Measurements from ENCODE around the gene CDK11B. TPM values are rescaled to one million over a fixed set of nuclear protein-coding genes. Genes with fewer than 3 reads are reported as not detected.

The CDK11B gene
- total RNA-seq, 1 donor from 2014 or later: 71.0 TPM

DNA sequence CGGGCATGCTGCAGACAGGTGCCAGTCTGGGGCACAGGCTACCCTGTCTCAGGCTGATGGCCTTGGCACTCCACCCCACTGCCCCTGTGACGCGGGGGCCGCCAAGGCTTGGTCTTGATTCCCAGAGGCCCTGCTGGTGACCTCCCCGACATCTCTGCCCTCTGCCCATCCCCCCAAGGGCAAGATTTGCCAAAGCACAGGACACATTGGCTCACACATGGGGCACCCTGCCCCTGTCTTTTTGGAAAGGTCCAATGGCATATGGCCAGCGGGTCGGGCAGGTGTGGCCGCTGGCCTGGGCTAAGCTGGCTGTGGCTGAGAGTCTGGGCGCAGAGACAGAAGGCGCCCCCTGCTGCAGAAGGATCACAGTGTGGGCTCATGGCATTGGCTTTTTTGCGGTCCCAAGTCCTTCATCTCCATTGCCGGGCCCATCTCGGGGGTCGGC lies 38.9 kb downstream of the CDK11B start:
- TF ChIP-seq, protein P1, sequence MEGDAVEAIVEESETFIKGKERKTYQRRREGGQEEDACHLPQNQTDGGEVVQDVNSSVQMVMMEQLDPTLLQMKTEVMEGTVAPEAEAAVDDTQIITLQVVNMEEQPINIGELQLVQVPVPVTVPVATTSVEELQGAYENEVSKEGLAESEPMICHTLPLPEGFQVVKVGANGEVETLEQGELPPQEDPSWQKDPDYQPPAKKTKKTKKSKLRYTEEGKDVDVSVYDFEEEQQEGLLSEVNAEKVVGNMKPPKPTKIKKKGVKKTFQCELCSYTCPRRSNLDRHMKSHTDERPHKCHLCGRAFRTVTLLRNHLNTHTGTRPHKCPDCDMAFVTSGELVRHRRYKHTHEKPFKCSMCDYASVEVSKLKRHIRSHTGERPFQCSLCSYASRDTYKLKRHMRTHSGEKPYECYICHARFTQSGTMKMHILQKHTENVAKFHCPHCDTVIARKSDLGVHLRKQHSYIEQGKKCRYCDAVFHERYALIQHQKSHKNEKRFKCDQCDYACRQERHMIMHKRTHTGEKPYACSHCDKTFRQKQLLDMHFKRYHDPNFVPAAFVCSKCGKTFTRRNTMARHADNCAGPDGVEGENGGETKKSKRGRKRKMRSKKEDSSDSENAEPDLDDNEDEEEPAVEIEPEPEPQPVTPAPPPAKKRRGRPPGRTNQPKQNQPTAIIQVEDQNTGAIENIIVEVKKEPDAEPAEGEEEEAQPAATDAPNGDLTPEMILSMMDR (IDR thresholded peaks at IDR 0.05; ENCODE audit: unreplicated experiment): no peak
- no peak overlapping the region for H3K4me3 Mint-ChIP-seq (ENCODE audit: unreplicated experiment)
- DNase-seq (ENCODE audit: low spot score): peak; percentile 54
- peaks cover 13% of the 10 kb centered on the region for H3K36me3 Mint-ChIP-seq (ENCODE audit: low read depth, unreplicated experiment)
- H3K4me1 Mint-ChIP-seq (ENCODE audit: unreplicated experiment): peaks cover 10% of the 10 kb centered on the region
- H3K27me3 Mint-ChIP-seq (ENCODE audit: unreplicated experiment): peaks cover 9% of the 10 kb centered on the region
- H3K27ac Mint-ChIP-seq (ENCODE audit: unreplicated experiment): no peak overlapping the region
- no peaks in the 10 kb centered on the region for H3K9me3 Mint-ChIP-seq (ENCODE audit: unreplicated experiment)

GRCh38 chr1:1618396-1619068 lies 40.3 kb downstream of the CDK11B start:
- no peak overlapping the region for H3K4me3 Mint-ChIP-seq (ENCODE audit: unreplicated experiment)
- H3K27ac Mint-ChIP-seq (ENCODE audit: unreplicated experiment): no peak overlapping the region
- TF ChIP-seq, protein P1 (IDR thresholded peaks at IDR 0.05; ENCODE audit: unreplicated experiment): no peak
- H3K27me3 Mint-ChIP-seq (ENCODE audit: unreplicated experiment): peaks cover 18% of the 10 kb centered on the region
- no peaks in the 10 kb centered on the region for H3K9me3 Mint-ChIP-seq (ENCODE audit: unreplicated experiment)
- DNase-seq (ENCODE audit: low spot score): no peak
- H3K4me1 Mint-ChIP-seq (ENCODE audit: unreplicated experiment): peaks cover 24% of the 10 kb centered on the region
- peaks cover 17% of the 10 kb centered on the region for H3K36me3 Mint-ChIP-seq (ENCODE audit: low read depth, unreplicated experiment)

DNA sequence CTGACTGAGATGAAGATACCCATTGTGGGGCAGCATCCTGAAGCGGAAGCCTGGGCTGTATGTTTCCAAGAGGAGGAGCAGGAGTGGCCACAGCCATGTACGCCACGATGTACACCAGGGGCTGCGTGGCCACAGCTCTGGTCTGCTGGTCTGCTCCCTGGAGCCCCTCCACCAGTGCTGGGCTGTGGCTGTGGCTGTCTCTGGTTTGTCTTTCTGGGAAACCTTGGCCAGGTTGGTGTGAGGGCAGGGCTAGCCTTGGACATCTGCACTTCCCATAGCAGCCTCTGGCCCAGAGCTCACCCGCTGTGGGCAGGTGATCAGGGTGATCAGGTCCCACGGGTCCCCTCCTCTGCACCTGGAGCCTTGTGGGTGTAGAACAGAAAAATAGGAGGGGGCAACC lies 40.9 kb downstream of the CDK11B start:
- Mint-ChIP-seq H3K27me3 (ENCODE audit: unreplicated experiment) (peaks cover 19% of the 10 kb centered on the region), H3K27ac (ENCODE audit: unreplicated experiment) (peak overlapping the region; percentile 61), H3K36me3 (ENCODE audit: low read depth, unreplicated experiment) (peaks cover 17% of the 10 kb centered on the region), H3K4me3 (ENCODE audit: unreplicated experiment) (peak overlapping the region; percentile 91), H3K9me3 (ENCODE audit: unreplicated experiment) (no peaks in the 10 kb centered on the region), H3K4me1 (ENCODE audit: unreplicated experiment) (peaks cover 25% of the 10 kb centered on the region)
- TF ChIP-seq, protein P1 (IDR thresholded peaks at IDR 0.05; ENCODE audit: unreplicated experiment): no peak
- DNase-seq (ENCODE audit: low spot score): no peak

DNA sequence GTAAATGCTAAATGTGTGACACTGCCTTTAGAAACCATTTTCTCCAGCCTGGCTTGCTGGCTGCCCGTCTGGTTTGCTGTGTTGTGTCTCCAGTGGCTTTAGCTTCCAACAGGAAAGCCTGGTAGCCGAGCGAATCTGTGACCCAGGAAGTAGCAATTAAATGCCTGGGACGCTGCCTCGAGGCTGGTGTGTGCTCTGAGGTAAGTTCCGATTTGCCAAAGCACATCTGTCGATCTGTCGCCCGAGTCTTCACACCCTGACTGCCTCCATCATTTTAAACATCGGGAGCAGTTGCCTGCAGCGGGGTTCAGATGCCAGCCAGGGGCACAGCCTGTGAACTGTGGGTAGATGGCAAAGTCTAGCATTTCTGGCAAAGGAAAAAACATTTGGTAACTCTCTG lies 41.3 kb downstream of the CDK11B start:
- DNase-seq (ENCODE audit: low spot score): no peak
- Mint-ChIP-seq H3K4me3 (ENCODE audit: unreplicated experiment) (peak overlapping the region; percentile 91), H3K36me3 (ENCODE audit: low read depth, unreplicated experiment) (peaks cover 13% of the 10 kb centered on the region), H3K27me3 (ENCODE audit: unreplicated experiment) (peaks cover 19% of the 10 kb centered on the region), H3K9me3 (ENCODE audit: unreplicated experiment) (no peaks in the 10 kb centered on the region), H3K27ac (ENCODE audit: unreplicated experiment) (peak overlapping the region; percentile 61), H3K4me1 (ENCODE audit: unreplicated experiment) (peaks cover 23% of the 10 kb centered on the region)
- TF ChIP-seq, protein P1 (IDR thresholded peaks at IDR 0.05; ENCODE audit: unreplicated experiment): no peak

DNA sequence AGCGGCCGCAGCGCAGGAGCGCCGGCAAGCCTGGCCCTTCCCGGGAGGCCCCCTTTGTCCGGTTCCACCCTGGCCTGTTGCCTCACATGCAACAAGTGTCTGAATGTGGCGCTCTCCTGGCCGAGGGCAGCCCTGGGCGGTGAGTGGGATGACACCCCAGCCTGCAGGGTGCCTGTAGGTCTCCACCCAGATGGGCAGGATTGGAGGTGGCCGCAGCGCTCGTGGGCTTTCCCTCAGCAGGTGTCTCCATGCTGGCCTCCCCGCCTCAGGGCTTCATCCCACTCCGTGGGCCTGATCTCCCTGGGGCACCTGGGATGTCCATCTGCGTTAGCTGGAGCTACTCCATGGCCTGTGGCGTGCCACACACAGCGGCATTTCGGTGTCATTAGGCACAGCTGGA lies 42.0 kb downstream of the CDK11B start:
- Mint-ChIP-seq H3K9me3 (ENCODE audit: unreplicated experiment) (no peaks in the 10 kb centered on the region), H3K36me3 (ENCODE audit: low read depth, unreplicated experiment) (peaks cover 13% of the 10 kb centered on the region), H3K4me1 (ENCODE audit: unreplicated experiment) (peaks cover 28% of the 10 kb centered on the region), H3K27ac (ENCODE audit: unreplicated experiment) (no peak overlapping the region), H3K4me3 (ENCODE audit: unreplicated experiment) (peak overlapping the region; percentile 91), H3K27me3 (ENCODE audit: unreplicated experiment) (peaks cover 17% of the 10 kb centered on the region)
- TF ChIP-seq, protein P1 (IDR thresholded peaks at IDR 0.05; ENCODE audit: unreplicated experiment): no peak
- DNase-seq (ENCODE audit: low spot score): no peak
